ENCODE data around the gene RNF20. TPM values are rescaled to one million over a fixed set of nuclear protein-coding genes. Genes with fewer than 3 reads are reported as not detected.

The RNF20 gene
- total and polyA plus RNA-seq, 2 donors (not counting 1 experiment from before 2014, with no cell fraction given): 5.7 to 56.4 TPM

- TF ChIP-seq EZH2 (IDR thresholded peaks at IDR 0.05; ENCODE audit: borderline replicate concordance, insufficient read depth, low read depth, low read length, poor library complexity, severe bottlenecking): no peak
- TF ChIP-seq, protein P1, sequence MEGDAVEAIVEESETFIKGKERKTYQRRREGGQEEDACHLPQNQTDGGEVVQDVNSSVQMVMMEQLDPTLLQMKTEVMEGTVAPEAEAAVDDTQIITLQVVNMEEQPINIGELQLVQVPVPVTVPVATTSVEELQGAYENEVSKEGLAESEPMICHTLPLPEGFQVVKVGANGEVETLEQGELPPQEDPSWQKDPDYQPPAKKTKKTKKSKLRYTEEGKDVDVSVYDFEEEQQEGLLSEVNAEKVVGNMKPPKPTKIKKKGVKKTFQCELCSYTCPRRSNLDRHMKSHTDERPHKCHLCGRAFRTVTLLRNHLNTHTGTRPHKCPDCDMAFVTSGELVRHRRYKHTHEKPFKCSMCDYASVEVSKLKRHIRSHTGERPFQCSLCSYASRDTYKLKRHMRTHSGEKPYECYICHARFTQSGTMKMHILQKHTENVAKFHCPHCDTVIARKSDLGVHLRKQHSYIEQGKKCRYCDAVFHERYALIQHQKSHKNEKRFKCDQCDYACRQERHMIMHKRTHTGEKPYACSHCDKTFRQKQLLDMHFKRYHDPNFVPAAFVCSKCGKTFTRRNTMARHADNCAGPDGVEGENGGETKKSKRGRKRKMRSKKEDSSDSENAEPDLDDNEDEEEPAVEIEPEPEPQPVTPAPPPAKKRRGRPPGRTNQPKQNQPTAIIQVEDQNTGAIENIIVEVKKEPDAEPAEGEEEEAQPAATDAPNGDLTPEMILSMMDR (IDR thresholded peaks at IDR 0.05): no peak
- no peaks in the 10 kb centered on the region for H3K9me3 ChIP-seq (ENCODE audit: control extremely low read depth in 1 of 3, control insufficient read depth in 2 of 3, insufficient read depth in 1 of 3, low read length in 2 of 3)
- no peak overlapping the region for H3K4me3 ChIP-seq (ENCODE audit: control extremely low read depth in 1 of 5, extremely low read depth in 1 of 5, insufficient read depth in 1 of 5, low read depth in 2 of 5, low read length in 4 of 5)
- no peaks in the 10 kb centered on the region for H3K79me2 ChIP-seq (ENCODE audit: control insufficient read depth, insufficient read depth, low read length)
- no peaks in the 10 kb centered on the region for H3K4me1 ChIP-seq (ENCODE audit: control insufficient read depth in 2 of 2, insufficient read depth in 2 of 2, low read length in 2 of 2)
- H3K27ac ChIP-seq (ENCODE audit: low read length in 2 of 2): no peak overlapping the region
- no peaks in the 10 kb centered on the region for H4K20me1 ChIP-seq (ENCODE audit: control insufficient read depth, insufficient read depth, low read length, poor library complexity, severe bottlenecking)
- no peaks in the 10 kb centered on the region for H3K36me3 ChIP-seq (replicated peaks in 1 of 2; ENCODE audit: control extremely low read depth in 1 of 2, control insufficient read depth in 1 of 2, extremely low read depth in 1 of 2, insufficient read depth in 2 of 2, low read length in 1 of 2)
- DNase-seq (no peak), ATAC-seq (ENCODE audit: low read depth) (no peak)
- no peak overlapping the region for H3K9ac ChIP-seq (ENCODE audit: low read length)
- peaks cover 16% of the 10 kb centered on the region for H3K27me3 Mint-ChIP-seq
- CTCF ChIA-PET: interaction anchor here (1.7 kb wide), 1 partner anchor 8 kb away, joined by 4 read pairs; no protein-coding TSS in a partner anchor
- H3K4me3 Mint-ChIP-seq: no peak overlapping the region
- POLR2A ChIA-PET: no interaction called here
- H3K27ac Mint-ChIP-seq: no peak overlapping the region
- no peaks in the 10 kb centered on the region for H3K27me3 ChIP-seq (replicated peaks in 1 of 4; ENCODE audit: control extremely low read depth in 1 of 4, control insufficient read depth in 3 of 4, insufficient read depth in 4 of 4, low read length in 3 of 4)
- no peak overlapping the region for H2AFZ ChIP-seq (ENCODE audit: insufficient read depth, low read depth, low read length, poor library complexity, severe bottlenecking)
- H3K4me2 ChIP-seq (replicated peaks; ENCODE audit: low read depth, low read length, poor library complexity, severe bottlenecking): no peak overlapping the region
- intact Hi-C loops (cut with micrococcal nuclease): no loop called here
- no peaks in the 10 kb centered on the region for H3K9me3 Mint-ChIP-seq (ENCODE audit: insufficient read depth)
- no peaks in the 10 kb centered on the region for H3K4me1 Mint-ChIP-seq
These were observed 59.1 kb downstream of the RNF20 start for GRCh38 chr9:101592788-101593187.

GRCh38 chr9:101593345-101593744 lies 59.7 kb downstream of the RNF20 start:
- ChIA-PET POLR2A (no interaction called here), CTCF (interaction anchor here (1.7 kb wide), 1 partner anchor 8 kb away, joined by 4 read pairs; no protein-coding TSS in a partner anchor)
- H3K27ac ChIP-seq (ENCODE audit: low read length in 2 of 2): no peak overlapping the region
- H3K79me2 ChIP-seq (ENCODE audit: control insufficient read depth, insufficient read depth, low read length): no peaks in the 10 kb centered on the region
- TF ChIP-seq, protein P1 (IDR thresholded peaks at IDR 0.05): no peak
- H3K36me3 ChIP-seq (replicated peaks in 1 of 2; ENCODE audit: control extremely low read depth in 1 of 2, control insufficient read depth in 1 of 2, extremely low read depth in 1 of 2, insufficient read depth in 2 of 2, low read length in 1 of 2): no peaks in the 10 kb centered on the region
- no peaks in the 10 kb centered on the region for H3K9me3 ChIP-seq (ENCODE audit: control extremely low read depth in 1 of 3, control insufficient read depth in 2 of 3, insufficient read depth in 1 of 3, low read length in 2 of 3)
- intact Hi-C loops (cut with micrococcal nuclease): no loop called here
- H3K4me2 ChIP-seq (replicated peaks; ENCODE audit: low read depth, low read length, poor library complexity, severe bottlenecking): no peak overlapping the region
- Mint-ChIP-seq H3K4me1 (no peaks in the 10 kb centered on the region), H3K9me3 (ENCODE audit: insufficient read depth) (no peaks in the 10 kb centered on the region), H3K27me3 (peaks cover 14% of the 10 kb centered on the region), H3K27ac (no peak overlapping the region), H3K4me3 (no peak overlapping the region)
- H3K9ac ChIP-seq (ENCODE audit: low read length): no peak overlapping the region
- 92% methylated on average over 2 of the region's 2 CpGs for WGBS (ENCODE audit: insufficient coverage)
- H2AFZ ChIP-seq (ENCODE audit: insufficient read depth, low read depth, low read length, poor library complexity, severe bottlenecking): no peak overlapping the region
- H3K4me1 ChIP-seq (ENCODE audit: control insufficient read depth in 2 of 2, insufficient read depth in 2 of 2, low read length in 2 of 2): no peaks in the 10 kb centered on the region
- DNase-seq: no peak
- H3K4me3 ChIP-seq (ENCODE audit: control extremely low read depth in 1 of 5, extremely low read depth in 1 of 5, insufficient read depth in 1 of 5, low read depth in 2 of 5, low read length in 4 of 5): no peak overlapping the region
- no peaks in the 10 kb centered on the region for H4K20me1 ChIP-seq (ENCODE audit: control insufficient read depth, insufficient read depth, low read length, poor library complexity, severe bottlenecking)
- H3K27me3 ChIP-seq (replicated peaks in 1 of 4; ENCODE audit: control extremely low read depth in 1 of 4, control insufficient read depth in 3 of 4, insufficient read depth in 4 of 4, low read length in 3 of 4): no peaks in the 10 kb centered on the region
- no peak for ATAC-seq (ENCODE audit: low read depth)
